Lower leg skin (tissue), 4 donors: ENCODE data around the gene OR10V1. TPM values are rescaled to one million over a fixed set of nuclear protein-coding genes. Genes with fewer than 3 reads are reported as not detected.

Experiments used
- DNase-seq, 2 donors: peaks; one replicate each; pipeline ENCODE4 v3.0.0-alpha.2; 2019; ENCODE audit warnings: low spot score in 2 of 2
- H3K4me3 ChIP-seq: fragments of 200-600 bp; sonication (generic); 2 replicates; pipeline ENCODE4 v1.5.1; 2017; ENCODE audit warnings: mild to moderate bottlenecking, low read depth; ENCODE audit not compliant: poor library complexity, severe bottlenecking
- POLR2A ChIP-seq, 2 donors: fragments of 450-650 bp; IDR thresholded peaks; one replicate each; pipeline ENCODE4 v1.6.1; 2016 to 2017; ENCODE audit warnings: antibody characterized with exemption in 2 of 2, mild to moderate bottlenecking in 1 of 2, moderate library complexity in 1 of 2
- WGBS, 2 donors: methylation state at CpG; one replicate each; pipeline ENCODE4 v1.1.5; 2018; 5-methylcytosine and 5-hydroxymethylcytosine counted together
- intact Hi-C: fragments of 100-400 bp; cut with DNase I; formaldehyde crosslinking; loops from one replicate; pipeline ENCODE4 v1.15.0; 2023; ENCODE audit warnings: low total_unique reads
- total RNA-seq, 4 donors: library from RNA; depleted of rRNA; stranded (reverse); fragments of >200 nt; gene quantifications; one replicate each; pipeline ENCODE4 v1.1.0, GENCODE V29; 2016
- TF ChIP-seq, protein P1 (sequence below), 3 donors: fragments of 450-650 bp; IDR thresholded peaks; one replicate each; pipeline ENCODE4 v1.5.1; 2016; ENCODE audit warnings: antibody characterized with exemption in 3 of 3, mild to moderate bottlenecking in 3 of 3, moderate library complexity in 2 of 3

OR10V1 gene
- total RNA-seq, 4 donors from 2014 or later, result not detected

GRCh38 chr11:59676205-59676604 is 37.4 kb downstream of the OR10V1 start:
- H3K4me3 ChIP-seq, result no peak overlapping the region
- 88 to 89% methylated on average over 8 of the region's 8 CpGs for WGBS, 2 donors
- intact Hi-C loops, result loop anchor here (10.0 kb wide), 1 partner anchor 131 kb away; no protein-coding TSS in a partner anchor
- TF ChIP-seq POLR2A (IDR thresholded peaks at IDR 0.05), result no peak
- TF ChIP-seq, protein P1, sequence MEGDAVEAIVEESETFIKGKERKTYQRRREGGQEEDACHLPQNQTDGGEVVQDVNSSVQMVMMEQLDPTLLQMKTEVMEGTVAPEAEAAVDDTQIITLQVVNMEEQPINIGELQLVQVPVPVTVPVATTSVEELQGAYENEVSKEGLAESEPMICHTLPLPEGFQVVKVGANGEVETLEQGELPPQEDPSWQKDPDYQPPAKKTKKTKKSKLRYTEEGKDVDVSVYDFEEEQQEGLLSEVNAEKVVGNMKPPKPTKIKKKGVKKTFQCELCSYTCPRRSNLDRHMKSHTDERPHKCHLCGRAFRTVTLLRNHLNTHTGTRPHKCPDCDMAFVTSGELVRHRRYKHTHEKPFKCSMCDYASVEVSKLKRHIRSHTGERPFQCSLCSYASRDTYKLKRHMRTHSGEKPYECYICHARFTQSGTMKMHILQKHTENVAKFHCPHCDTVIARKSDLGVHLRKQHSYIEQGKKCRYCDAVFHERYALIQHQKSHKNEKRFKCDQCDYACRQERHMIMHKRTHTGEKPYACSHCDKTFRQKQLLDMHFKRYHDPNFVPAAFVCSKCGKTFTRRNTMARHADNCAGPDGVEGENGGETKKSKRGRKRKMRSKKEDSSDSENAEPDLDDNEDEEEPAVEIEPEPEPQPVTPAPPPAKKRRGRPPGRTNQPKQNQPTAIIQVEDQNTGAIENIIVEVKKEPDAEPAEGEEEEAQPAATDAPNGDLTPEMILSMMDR (IDR thresholded peaks at IDR 0.05), result no peak
- no peak for DNase-seq

GRCh38 chr11:59674291-59674690 is 39.4 kb downstream of the OR10V1 start:
- DNase-seq, result no peak
- intact Hi-C loops, result loop anchor here (10.0 kb wide), 1 partner anchor 129 kb away; no protein-coding TSS in a partner anchor
- 71 to 85% methylated on average over 2 of the region's 2 CpGs for WGBS, 2 donors
- no peak for TF ChIP-seq POLR2A (IDR thresholded peaks at IDR 0.05)
- TF ChIP-seq, protein P1 (IDR thresholded peaks at IDR 0.05), result no peak
- H3K4me3 ChIP-seq, result no peak overlapping the region

GRCh38 chr11:59673291-59673690 is 40.4 kb downstream of the OR10V1 start:
- intact Hi-C loops, result loop anchor here (10.0 kb wide), 1 partner anchor 128 kb away; no protein-coding TSS in a partner anchor
- no peak for DNase-seq
- no peak overlapping the region for H3K4me3 ChIP-seq
- WGBS, 2 donors, result 89 to 93% methylated on average over 2 of the region's 2 CpGs
- TF ChIP-seq, protein P1 (IDR thresholded peaks at IDR 0.05), result no peak
- TF ChIP-seq POLR2A (IDR thresholded peaks at IDR 0.05), result no peak

DNA sequence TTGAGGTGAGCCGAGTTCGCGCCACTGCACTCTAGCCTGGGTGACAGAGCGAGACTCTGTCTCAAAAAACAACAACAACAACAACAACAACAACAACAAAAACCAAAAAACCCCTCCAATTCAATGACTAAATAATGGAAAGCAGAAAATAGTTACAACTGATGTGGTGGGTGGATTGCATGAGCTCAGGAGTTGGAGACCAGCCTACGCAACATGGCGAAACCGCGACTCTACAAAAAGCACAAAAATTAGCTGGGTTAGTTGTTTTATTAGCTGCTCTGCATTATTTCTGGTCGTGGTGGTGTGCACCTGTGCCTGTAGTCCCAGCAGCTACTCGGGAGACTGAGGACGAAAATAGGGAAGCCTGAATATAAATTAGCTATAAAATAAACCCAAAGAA is 42.2 kb downstream of the OR10V1 start:
- intact Hi-C loops, result loop anchor here (10.0 kb wide), 1 partner anchor 127 kb away; no protein-coding TSS in a partner anchor
- DNase-seq, result no peak
- TF ChIP-seq, protein P1 (IDR thresholded peaks at IDR 0.05), result no peak
- TF ChIP-seq POLR2A (IDR thresholded peaks at IDR 0.05), result no peak
- H3K4me3 ChIP-seq, result no peak overlapping the region
- WGBS, 2 donors, result 91 to 95% methylated on average over 11 of the region's 11 CpGs

- TF ChIP-seq, protein P1 (IDR thresholded peaks at IDR 0.05), result no peak
- TF ChIP-seq POLR2A (IDR thresholded peaks at IDR 0.05), result no peak
- DNase-seq, result peak; percentile 31 to 89
- 3% methylated on average over 17 to 22 of the region's 22 CpGs for WGBS, 2 donors
- peak overlapping the region; percentile 41 for H3K4me3 ChIP-seq
- intact Hi-C loops, result loop anchor here (10.0 kb wide), 1 partner anchor 125 kb away; no protein-coding TSS in a partner anchor
Measured at GRCh38 chr11:59669611-59670009, 44.0 kb downstream of the OR10V1 start.
